H1 (cell line): Measurements from ENCODE around the gene LIPG. TPM values are rescaled to one million over a fixed set of nuclear protein-coding genes. Genes with fewer than 3 reads are reported as not detected.

Source experiments
- CTCF ChIA-PET: fragments of 300-600 bp; sonication (Branson Sonifier 250); formaldehyde crosslinking; loops from one replicate; lab custom pipeline; 2021; ENCODE audit not compliant: partially characterized antibody; lab: Charles Lee
- POLR2A ChIA-PET: fragments of 300-600 bp; sonication (Branson Sonifier 250); formaldehyde crosslinking; loops from one replicate; lab custom pipeline; 2021; ENCODE audit warnings: inconsistent platforms; ENCODE audit not compliant: partially characterized antibody; lab: Charles Lee
- DNase-seq, 2 experiments: peaks; one replicate each; pipeline versions ENCODE4 v3.0.0 to v3.0.0-alpha.2; 2010 to 2022; ENCODE audit warnings: low spot score in 2 of 2, low read depth in 1 of 2, mixed read lengths in 1 of 2
- FAIRE-seq: peaks from 2 replicates; lab custom pipeline; 2011; peaks lifted over from hg19 to GRCh38; lab: Jason Lieb, UNC
- H2AFZ ChIP-seq: 2 replicates; pipeline ENCODE4 v1.8.1; 2012; ENCODE audit warnings: low read length, inconsistent platforms
- H2AK5ac ChIP-seq: 2 replicates; pipeline ENCODE4 v1.6.1; 2013; ENCODE audit warnings: low read depth, low read length
- H2BK120ac ChIP-seq: replicated peaks from 2 replicates; pipeline ENCODE3; 2013; ENCODE audit warnings: low read depth, low read length, inconsistent platforms
- H2BK12ac ChIP-seq: 2 replicates; pipeline ENCODE4 v1.6.1; 2013; ENCODE audit warnings: low read depth, low read length
- H2BK15ac ChIP-seq: 2 replicates; pipeline ENCODE4 v1.6.1; 2013; ENCODE audit warnings: low read length
- H2BK20ac ChIP-seq: 2 replicates; pipeline ENCODE4 v1.6.1; 2013; ENCODE audit warnings: low read length
- H2BK5ac ChIP-seq: 2 replicates; pipeline ENCODE4 v1.6.1; 2013; ENCODE audit warnings: low read depth, low read length
- H3K14ac ChIP-seq: 2 replicates; pipeline ENCODE4 v1.6.1; 2013; ENCODE audit warnings: inconsistent platforms; ENCODE audit not compliant: insufficient read length
- H3K18ac ChIP-seq: 2 replicates; pipeline ENCODE4 v1.6.1; 2013; ENCODE audit warnings: low read length; ENCODE audit errors: extremely low read depth
- H3K23ac ChIP-seq: 2 replicates; pipeline ENCODE4 v1.6.1; 2013; ENCODE audit warnings: inconsistent platforms; ENCODE audit not compliant: insufficient read length
- H3K23me2 ChIP-seq: 2 replicates; pipeline ENCODE4 v1.6.1; 2013; ENCODE audit warnings: low read depth, low read length
- H3K27ac ChIP-seq: 2 replicates; pipeline ENCODE4 v1.6.1; 2011; ENCODE audit warnings: low read depth, low read length, inconsistent platforms
- H3K27me3 ChIP-seq, 4 experiments: replicated peaks in 1 of 4; 1 replicate in 1 of 4; 2 replicates in 3 of 4; pipeline versions ENCODE4 v1.6.1 to v1.8.1; 2011 to 2013; ENCODE audit warnings: low read length in 3 of 4, mild to moderate bottlenecking in 3 of 4, inconsistent platforms in 2 of 4, mixed read lengths in 2 of 4, moderate library complexity in 1 of 4; ENCODE audit not compliant: control insufficient read depth in 3 of 4, insufficient read depth in 3 of 4; ENCODE audit errors: extremely low read depth in 1 of 4
- H3K36me3 ChIP-seq, 4 experiments: 2 replicates each; pipeline versions ENCODE4 v1.6.1 to v1.8.1; 2011 to 2013; ENCODE audit warnings: mild to moderate bottlenecking in 4 of 4, low read length in 3 of 4, moderate library complexity in 2 of 4, control low read depth in 1 of 4, inconsistent platforms in 1 of 4; ENCODE audit not compliant: insufficient read depth in 4 of 4, control insufficient read depth in 2 of 4
- H3K4ac ChIP-seq: replicated peaks from 2 replicates; pipeline ENCODE3; 2013; ENCODE audit warnings: low read length, low read depth, mixed read lengths, inconsistent platforms; ENCODE audit not compliant: insufficient read length
- H3K4me1 ChIP-seq, 4 experiments: replicated peaks in 1 of 4; 1 replicate in 1 of 4; 2 replicates in 3 of 4; pipeline versions ENCODE4 v1.6.1 to v1.8.1; 2011 to 2013; ENCODE audit warnings: low read length in 3 of 4, inconsistent platforms in 2 of 4, mixed read lengths in 1 of 4; ENCODE audit not compliant: insufficient read depth in 4 of 4, control insufficient read depth in 3 of 4
- H3K4me2 ChIP-seq, 2 experiments: 2 replicates each; pipeline versions ENCODE4 v1.6.1 to v1.8.1; 2011 to 2013; ENCODE audit warnings: low read depth in 2 of 2, low read length in 2 of 2, control low read depth in 1 of 2, inconsistent platforms in 1 of 2, mild to moderate bottlenecking in 1 of 2; ENCODE audit not compliant: insufficient read depth in 1 of 2
- H3K4me3 ChIP-seq, 4 experiments: fragments of 200-600, 300-600 bp in 1 of 4; sonication (generic), shearing (Covaris generic), sonication (Bioruptor Twin) in 1 of 4; 2 replicates each; pipeline versions ENCODE4 v1.5.1 to v1.8.1; 2011 to 2016; ENCODE audit warnings: low read length in 4 of 4, low read depth in 3 of 4, control low read depth in 2 of 4, inconsistent platforms in 2 of 4, mild to moderate bottlenecking in 2 of 4, mixed read lengths in 1 of 4, moderate library complexity in 1 of 4; ENCODE audit not compliant: insufficient read depth in 2 of 4; ENCODE audit errors: extremely low read depth in 1 of 4
- H3K56ac ChIP-seq: replicated peaks from 2 replicates; pipeline ENCODE3; 2013; ENCODE audit warnings: low read depth, mild to moderate bottlenecking, mixed read lengths, low read length, inconsistent platforms; ENCODE audit not compliant: insufficient read length
- H3K79me1 ChIP-seq: 2 replicates; pipeline ENCODE4 v1.6.1; 2013; ENCODE audit warnings: low read depth, low read length, control low read depth
- H3K79me2 ChIP-seq, 2 experiments: 2 replicates each; pipeline versions ENCODE4 v1.6.1 to v1.8.1; 2012 to 2013; ENCODE audit warnings: low read length in 2 of 2, mild to moderate bottlenecking in 2 of 2, inconsistent platforms in 1 of 2; ENCODE audit not compliant: insufficient read depth in 2 of 2, control insufficient read depth in 1 of 2
- H3K9ac ChIP-seq, 4 experiments: replicated peaks in 1 of 4; 1 replicate in 1 of 4; 2 replicates in 3 of 4; pipeline versions ENCODE4 v1.6.1 to v1.8.1; 2011 to 2013; ENCODE audit warnings: low read depth in 3 of 4, low read length in 3 of 4, control low read depth in 2 of 4, mild to moderate bottlenecking in 2 of 4, moderate library complexity in 2 of 4, inconsistent platforms in 1 of 4; ENCODE audit errors: extremely low read depth in 1 of 4
- H3K9me3 ChIP-seq, 2 experiments: 2 replicates each; pipeline versions ENCODE4 v1.6.1 to v1.8.1; 2012 to 2013; ENCODE audit warnings: mild to moderate bottlenecking in 2 of 2, moderate library complexity in 2 of 2, control low read depth in 1 of 2, inconsistent platforms in 1 of 2, low read depth in 1 of 2, low read length in 1 of 2, mixed read lengths in 1 of 2; ENCODE audit not compliant: insufficient read depth in 2 of 2
- H4K20me1 ChIP-seq, 2 experiments: replicated peaks in 1 of 2; 2 replicates each; pipeline versions ENCODE3 to v1.8.1; 2011 to 2013; ENCODE audit warnings: inconsistent platforms in 2 of 2, low read length in 2 of 2, mild to moderate bottlenecking in 1 of 2; ENCODE audit not compliant: insufficient read depth in 2 of 2, control insufficient read depth in 1 of 2
- H4K5ac ChIP-seq: 2 replicates; pipeline ENCODE4 v1.6.1; 2013; ENCODE audit warnings: low read length, low read depth, mixed read lengths, inconsistent platforms; ENCODE audit not compliant: insufficient read length
- H4K8ac ChIP-seq: 2 replicates; pipeline ENCODE4 v1.8.0; 2013; ENCODE audit warnings: mild to moderate bottlenecking, moderate library complexity, low read length, inconsistent platforms; ENCODE audit not compliant: insufficient read depth; ENCODE audit errors: extremely low read depth
- H4K91ac ChIP-seq: replicated peaks from 2 replicates; pipeline ENCODE3; 2013; ENCODE audit warnings: low read length, mixed read lengths, inconsistent platforms; ENCODE audit not compliant: insufficient read length
- BRCA1 ChIP-seq: IDR thresholded peaks from 2 replicates; pipeline ENCODE4 v1.6.1; 2012; ENCODE audit warnings: low read depth, low read length, improper control_type of control experiment
- CBX5 ChIP-seq: fragments of 300-800, 300-1000 bp; sonication (generic); IDR thresholded peaks from 2 replicates; pipeline ENCODE4 v1.7.1; 2016; ENCODE audit warnings: antibody characterized with exemption, low read length, low read depth
- CHD1 ChIP-seq: IDR thresholded peaks from 2 replicates; pipeline ENCODE4 v1.6.1; 2012; ENCODE audit warnings: low read depth, low read length, improper control_type of control experiment
- E2F6 ChIP-seq: IDR thresholded peaks from 2 replicates; pipeline ENCODE4 v1.6.1; 2012; ENCODE audit warnings: inconsistent platforms
- GTF2F1 ChIP-seq: IDR thresholded peaks from 2 replicates; pipeline ENCODE4 v1.6.1; 2012; ENCODE audit warnings: low read depth, low read length, improper control_type of control experiment, borderline replicate concordance
- HDAC6 ChIP-seq: IDR thresholded peaks from one replicate; pipeline ENCODE4 v1.7.1; 2012; ENCODE audit warnings: low read depth, mild to moderate bottlenecking, inconsistent platforms, low read length, moderate library complexity
- JUN ChIP-seq: IDR thresholded peaks from 2 replicates; pipeline ENCODE4 v1.6.1; 2011; ENCODE audit warnings: low read depth, mild to moderate bottlenecking, improper control_type of control experiment, low read length
- KDM4A ChIP-seq: IDR thresholded peaks from one replicate; pipeline ENCODE4 v1.7.1; 2012; ENCODE audit warnings: low read depth, mild to moderate bottlenecking, moderate library complexity, low read length, inconsistent platforms; ENCODE audit not compliant: severe bottlenecking
- MAX ChIP-seq: IDR thresholded peaks from 2 replicates; pipeline ENCODE4 v1.6.1; 2012; ENCODE audit warnings: inconsistent platforms
- NANOG ChIP-seq: IDR thresholded peaks from 2 replicates; pipeline ENCODE4 v1.6.1; 2011; ENCODE audit warnings: low read length, low read depth, mild to moderate bottlenecking, inconsistent platforms; ENCODE audit not compliant: insufficient read depth, poor library complexity, severe bottlenecking
- POLR2A ChIP-seq, 2 experiments: IDR thresholded peaks; 1 replicate in 1 of 2; 2 replicates in 1 of 2; pipeline ENCODE4 v1.6.1; 2011; ENCODE audit warnings: low read depth in 2 of 2, low read length in 2 of 2, mild to moderate bottlenecking in 2 of 2; ENCODE audit errors: control extremely low read depth in 1 of 2
- SAP30 ChIP-seq: fragments of 300-600 bp; sonication (generic); IDR thresholded peaks from 2 replicates; pipeline ENCODE4 v1.7.1; 2012; ENCODE audit warnings: low read length, moderate library complexity, mild to moderate bottlenecking, inconsistent platforms; ENCODE audit not compliant: insufficient read depth, insufficient replicate concordance
- SP2 ChIP-seq: IDR thresholded peaks from 2 replicates; pipeline ENCODE4 v1.6.1; 2012; ENCODE audit warnings: mild to moderate bottlenecking, low read length, inconsistent platforms
- SP4 ChIP-seq: IDR thresholded peaks from 2 replicates; pipeline ENCODE4 v1.6.1; 2012; ENCODE audit warnings: low read length, inconsistent platforms
- WGBS, 2 experiments: shearing (Covaris generic) in 1 of 2; methylation state at CpG; one replicate each; pipeline versions ENCODE4 v1.1.6 to v1.1.7; 2013 to 2015; ENCODE audit warnings: low lambda C conversion rate in 2 of 2, mixed read lengths in 2 of 2, inconsistent platforms in 1 of 2, low coverage in 1 of 2, missing lambda C conversion rate in 1 of 2; ENCODE audit not compliant: insufficient replicate concordance in 2 of 2, insufficient coverage in 1 of 2, insufficient read length in 1 of 2; ENCODE audit errors: extremely low coverage in 1 of 2, missing lambda C conversion rate in 1 of 2; 5-methylcytosine and 5-hydroxymethylcytosine counted together
- polyA plus RNA-seq, 7 experiments: library from polyadenylated mRNA; depleted of rRNA in 3 of 7; stranded (reverse) in 5 of 7; unstranded in 2 of 7; fragments of >200 nt in 5 of 7; fragments of 200-250 nt in 2 of 7; gene quantifications; 1 replicate in 5 of 7; 2 replicates in 1 of 7; 4 replicates in 1 of 7; pipeline versions ENCODE4 v1.2.1 to v1.2.3, GENCODE V29; 2011 to 2013; ENCODE audit warnings: missing spikeins in 2 of 7, mixed read lengths in 2 of 7
- total RNA-seq: library from RNA; stranded (reverse); fragmentation: NEBNext Ultra II Directional; extraction: Animal tissue kit (Norgen Biotek cat#: 25700); gene quantifications from 2 replicates; pipeline ENCODE4 v1.2.1, GENCODE V29; 2021

LIPG gene
- total and polyA plus RNA-seq, 2 of the 8 experiments (the other 6 are each of a cell fraction or from before 2014, with no cell fraction given) = 9.2 to 9.8 TPM

- Histone ChIP-seq H3K4me1 (peaks cover 0 to 7% (median 3%) of the 10 kb centered on the region in 4 experiments; a peak in 1 of 7 replicates), H2BK20ac (no peak overlapping the region), H3K9ac (no peak overlapping the region), H4K8ac (no peak overlapping the region), H3K79me1 (no peaks in the 10 kb centered on the region), H2BK120ac (no peak overlapping the region), H3K4ac (no peak overlapping the region), H3K27me3 (no peaks in the 10 kb centered on the region), H4K20me1 (peaks cover 0 to 3% of the 10 kb centered on the region in 2 experiments), H4K5ac (no peak overlapping the region), H3K79me2 (no peaks in the 10 kb centered on the region), H2AFZ (no peak overlapping the region), H2BK12ac (no peak overlapping the region), H3K9me3 (no peaks in the 10 kb centered on the region), H3K23ac (no peak overlapping the region), H3K27ac (no peak overlapping the region), H2BK15ac (no peak overlapping the region), H3K14ac (no peak overlapping the region), H4K91ac (no peak overlapping the region), H3K56ac (no peak overlapping the region), H3K18ac (no peak overlapping the region), H3K4me2 (no peak overlapping the region), H3K36me3 (peaks cover 0 to 3% (median 1%) of the 10 kb centered on the region in 4 experiments; a peak in 2 of 8 replicates), H2BK5ac (no peak overlapping the region), H3K4me3 (no peak overlapping the region), H2AK5ac (no peak overlapping the region), H3K23me2 (no peaks in the 10 kb centered on the region; the same call in 1 of the 2 replicates)
- FAIRE-seq = no peak
- no peak for DNase-seq
- ChIA-PET POLR2A (interaction anchor here (0.6 to 1.6 kb wide), 2 partner anchors 20 to 70 kb away, joined by 5 read pairs; partner anchors contain the start of gene LIPG), CTCF (interaction anchor here (1.1 to 1.2 kb wide), 2 partner anchors 11 to 25 kb away, joined by 3 read pairs; no protein-coding TSS in a partner anchor)
- WGBS, 2 experiments = 85% methylated on average over 7 of the region's 7 CpGs; no CpG with 5 or more reads in 1 of the 2 experiments
- TF ChIP-seq SP4 (no peak), SP2 (no peak), NANOG (no peak), SAP30 (no peak), GTF2F1 (no peak), HDAC6 (no peak), CHD1 (no peak), BRCA1 (no peak), JUN (no peak), MAX (no peak), CBX5 (no peak), KDM4A (no peak), E2F6 (no peak), POLR2A (IDR thresholded peaks at IDR 0.05; ENCODE audit: control extremely low read depth in 1 of 2, low read depth in 2 of 2, low read length in 2 of 2) (no peak)
These were observed 19.5 kb downstream of the LIPG start for GRCh38 chr18:49581371-49581770.
